IPS-15b (cell line): ENCODE measurements around the gene MFF.

Experiments
- H3K27me3 ChIP-seq: one replicate; pipeline ENCODE4 v1.6.1; 2013; ENCODE audit warnings: low read length; ENCODE audit not compliant: control insufficient read depth, insufficient read depth
- H3K36me3 ChIP-seq: one replicate; pipeline ENCODE4 v1.6.1; 2013; ENCODE audit warnings: low read length; ENCODE audit not compliant: control insufficient read depth, insufficient read depth
- H3K4me1 ChIP-seq: one replicate; pipeline ENCODE4 v1.6.1; 2013; ENCODE audit warnings: mild to moderate bottlenecking, low read length; ENCODE audit not compliant: control insufficient read depth, insufficient read depth
- H3K4me3 ChIP-seq: one replicate; pipeline ENCODE4 v1.5.1; 2013; ENCODE audit warnings: low read depth, low read length
- H3K9ac ChIP-seq: one replicate; pipeline ENCODE4 v1.6.1; 2013; ENCODE audit warnings: low read depth, mild to moderate bottlenecking, low read length
- H3K9me3 ChIP-seq: one replicate; pipeline ENCODE4 v1.6.1; 2013; ENCODE audit warnings: mild to moderate bottlenecking, low read length; ENCODE audit not compliant: control insufficient read depth, insufficient read depth

MFF gene

GRCh38 chr2:227311861-227312506, 13.1 kb upstream of the MFF start:
- Histone ChIP-seq H3K9me3 (no peaks in the 10 kb centered on the region), H3K4me1 (no peaks in the 10 kb centered on the region), H3K36me3 (no peaks in the 10 kb centered on the region), H3K27me3 (no peaks in the 10 kb centered on the region), H3K4me3 (no peak overlapping the region), H3K9ac (no peak overlapping the region)

- Histone ChIP-seq H3K9ac (no peak overlapping the region), H3K4me1 (no peaks in the 10 kb centered on the region), H3K4me3 (no peak overlapping the region), H3K27me3 (no peaks in the 10 kb centered on the region), H3K36me3 (no peaks in the 10 kb centered on the region), H3K9me3 (no peaks in the 10 kb centered on the region)
Observed at GRCh38 chr2:227312579-227312978, 12.5 kb upstream of the MFF start.

GRCh38 chr2:227313310-227313709, 11.7 kb upstream of the MFF start:
- Histone ChIP-seq H3K36me3 (no peaks in the 10 kb centered on the region), H3K9me3 (peaks cover 3% of the 10 kb centered on the region), H3K4me1 (no peaks in the 10 kb centered on the region), H3K9ac (no peak overlapping the region), H3K4me3 (no peak overlapping the region), H3K27me3 (no peaks in the 10 kb centered on the region)

DNA sequence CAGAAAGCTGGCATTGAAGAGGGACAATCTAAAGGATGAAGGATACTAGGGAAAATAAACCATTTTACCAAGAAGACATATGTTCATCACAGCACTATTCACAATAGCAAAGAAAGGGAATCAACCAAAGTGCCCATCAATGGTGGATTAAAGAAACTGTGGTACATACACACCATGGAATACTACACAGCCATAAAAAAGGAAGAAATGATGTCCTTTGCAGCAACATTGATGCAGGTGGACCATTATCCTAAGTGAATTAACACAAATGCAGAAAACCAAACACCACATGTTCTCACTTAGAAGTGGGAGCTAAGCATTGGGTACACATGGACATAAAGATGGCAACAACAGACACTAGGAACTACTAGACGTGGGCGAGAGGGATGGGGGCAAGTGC, 7.2 kb upstream of the MFF start:
- H3K4me3 ChIP-seq: no peak overlapping the region

GRCh38 chr2:227320305-227321094, 4.6 kb upstream of the MFF start:
- Histone ChIP-seq H3K27me3 (no peaks in the 10 kb centered on the region), H3K4me1 (no peaks in the 10 kb centered on the region), H3K9ac (no peak overlapping the region), H3K36me3 (no peaks in the 10 kb centered on the region), H3K4me3 (no peak overlapping the region), H3K9me3 (peaks cover 3% of the 10 kb centered on the region)

More for the DNA sequence above, 7.2 kb upstream of the MFF start:
- Histone ChIP-seq H3K9me3 (peaks cover 3% of the 10 kb centered on the region), H3K4me1 (no peaks in the 10 kb centered on the region), H3K9ac (no peak overlapping the region), H3K27me3 (no peaks in the 10 kb centered on the region), H3K36me3 (no peaks in the 10 kb centered on the region)

DNA sequence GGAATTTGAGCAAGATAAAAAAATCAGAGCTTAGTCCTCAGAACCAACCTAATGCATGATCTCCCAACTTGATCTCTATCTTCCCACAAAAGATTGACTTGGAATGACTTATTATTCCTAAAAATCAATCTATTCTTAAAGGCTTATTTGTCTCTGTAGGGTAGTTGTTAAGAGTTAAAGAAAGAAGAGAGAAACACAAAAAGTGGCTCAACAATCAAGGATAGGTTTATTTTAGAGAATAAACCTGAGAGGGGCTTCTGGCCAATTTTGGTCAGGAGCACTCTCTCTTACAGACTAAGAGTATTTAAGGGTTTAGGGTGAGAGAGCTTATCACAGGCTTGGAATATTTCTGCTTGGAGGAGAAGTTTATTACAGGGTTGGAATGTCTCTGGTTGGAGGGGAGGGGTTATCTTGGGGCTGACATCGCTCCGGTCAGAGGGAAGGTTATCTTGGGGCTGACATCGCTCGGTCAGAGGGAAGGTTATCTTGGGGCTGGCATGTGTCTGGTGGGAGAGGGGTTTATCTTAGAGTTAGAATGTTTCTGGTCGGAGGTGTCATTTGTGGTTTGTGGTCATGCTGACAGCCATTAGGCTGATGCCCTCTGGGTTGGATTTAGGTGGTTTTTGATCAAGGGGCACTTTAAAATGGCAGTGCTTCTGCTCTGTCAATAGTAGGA, 2.4 kb upstream of the MFF start:
- Histone ChIP-seq H3K9me3 (peaks cover 3% of the 10 kb centered on the region), H3K9ac (no peak overlapping the region), H3K4me3 (no peak overlapping the region), H3K36me3 (no peaks in the 10 kb centered on the region), H3K27me3 (no peaks in the 10 kb centered on the region), H3K4me1 (peaks cover 5% of the 10 kb centered on the region)

GRCh38 chr2:227323818-227324217, 1.2 kb upstream of the MFF start:
- H3K9ac ChIP-seq: no peak overlapping the region
- peaks cover 11% of the 10 kb centered on the region for H3K4me1 ChIP-seq
- H3K36me3 ChIP-seq: no peaks in the 10 kb centered on the region
- H3K9me3 ChIP-seq: no peaks in the 10 kb centered on the region
- no peak overlapping the region for H3K4me3 ChIP-seq
- H3K27me3 ChIP-seq: no peaks in the 10 kb centered on the region

GRCh38 chr2:227324642-227324994, 433 bp upstream of the MFF start:
- Histone ChIP-seq H3K4me3 (peak overlapping the region; percentile 88), H3K9me3 (no peaks in the 10 kb centered on the region), H3K27me3 (no peaks in the 10 kb centered on the region), H3K36me3 (no peaks in the 10 kb centered on the region), H3K9ac (peak overlapping the region; percentile 50), H3K4me1 (peaks cover 16% of the 10 kb centered on the region)

GRCh38 chr2:227325839-227326195, 766 bp downstream of the MFF start:
- Histone ChIP-seq H3K36me3 (no peaks in the 10 kb centered on the region), H3K9ac (peak overlapping the region; percentile 50), H3K4me3 (peak overlapping the region; percentile 88), H3K4me1 (peaks cover 20% of the 10 kb centered on the region), H3K27me3 (no peaks in the 10 kb centered on the region), H3K9me3 (no peaks in the 10 kb centered on the region)

GRCh38 chr2:227326783-227327182, 1.7 kb downstream of the MFF start:
- Histone ChIP-seq H3K9me3 (no peaks in the 10 kb centered on the region), H3K9ac (no peak overlapping the region), H3K4me3 (peak overlapping the region; percentile 88), H3K27me3 (no peaks in the 10 kb centered on the region), H3K4me1 (peaks cover 20% of the 10 kb centered on the region), H3K36me3 (no peaks in the 10 kb centered on the region)

DNA sequence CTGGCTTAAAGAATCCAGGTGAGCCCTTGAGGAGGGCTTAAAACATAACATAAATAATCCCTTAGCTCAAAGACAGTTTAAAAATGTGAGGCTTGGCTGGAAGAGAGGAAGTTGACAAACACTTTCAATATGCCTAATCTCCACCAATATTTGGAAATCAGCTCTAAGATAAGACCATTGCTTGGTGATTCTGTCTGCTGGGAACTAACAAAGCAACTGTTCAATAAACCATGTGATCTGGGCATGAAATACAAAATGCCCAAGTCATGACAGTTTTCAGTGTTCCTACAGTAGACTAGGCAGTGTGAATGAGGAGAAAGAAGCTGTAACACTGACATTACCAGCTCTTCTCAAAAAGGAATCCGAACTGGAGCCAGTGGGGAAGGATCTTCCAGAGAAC, 10.7 kb downstream of the MFF start:
- Histone ChIP-seq H3K36me3 (peaks cover 3% of the 10 kb centered on the region), H3K9ac (no peak overlapping the region), H3K9me3 (no peaks in the 10 kb centered on the region), H3K27me3 (no peaks in the 10 kb centered on the region), H3K4me1 (no peaks in the 10 kb centered on the region), H3K4me3 (no peak overlapping the region)

DNA sequence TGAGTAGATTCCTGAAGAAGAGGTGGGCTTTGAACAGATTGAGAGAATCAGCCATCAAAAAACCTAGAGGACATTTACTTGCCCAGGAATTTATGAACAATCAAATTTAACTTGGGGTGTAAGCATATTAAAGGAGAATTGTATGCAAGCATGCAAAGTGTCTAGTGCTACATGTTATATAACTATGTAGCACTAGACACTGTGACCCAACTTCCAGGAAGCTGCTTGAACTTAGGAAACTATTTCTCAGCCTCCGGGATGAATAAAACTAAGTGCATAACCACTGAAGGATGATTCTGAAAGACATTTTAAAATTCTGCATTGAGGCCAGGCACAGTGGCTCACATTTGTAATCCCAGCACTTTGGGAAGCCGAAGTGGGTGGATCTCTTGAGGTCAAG, 12.4 kb downstream of the MFF start:
- Histone ChIP-seq H3K9ac (no peak overlapping the region), H3K4me3 (no peak overlapping the region), H3K9me3 (no peaks in the 10 kb centered on the region), H3K4me1 (no peaks in the 10 kb centered on the region), H3K36me3 (peaks cover 3% of the 10 kb centered on the region), H3K27me3 (no peaks in the 10 kb centered on the region)
